Breast epithelium (tissue), 4 donors: ENCODE measurements around the gene NPSR1. TPM values are rescaled to one million over a fixed set of nuclear protein-coding genes. Genes with fewer than 3 reads are reported as not detected.

Experiments used
- DNase-seq, 2 donors: peaks; one replicate each; pipeline ENCODE4 v3.0.0-alpha.2; 2019; ENCODE audit warnings: low spot score in 2 of 2
- H3K27ac ChIP-seq, 2 donors: fragments of 200-600 bp; sonication (generic) in 1 of 2; one replicate each; pipeline ENCODE4 v1.5.1; 2016 to 2019; ENCODE audit warnings: mild to moderate bottlenecking in 1 of 2
- H3K27me3 ChIP-seq, 2 donors: fragments of 200-600 bp; sonication (generic) in 1 of 2; one replicate each; pipeline versions ENCODE4 v1.5.1 to v1.6.0; 2017 to 2019; ENCODE audit warnings: control low read depth in 1 of 2, mild to moderate bottlenecking in 1 of 2
- H3K36me3 ChIP-seq: fragments of 200-600 bp; one replicate; pipeline ENCODE4 v1.5.1; 2019
- H3K4me1 ChIP-seq, 2 donors: fragments of 200-600 bp; sonication (generic); one replicate each; pipeline ENCODE4 v1.5.1; 2016 to 2019; ENCODE audit warnings: control low read depth in 1 of 2
- H3K4me3 ChIP-seq, 3 donors: fragments of 200-600 bp; sonication (generic); 1 replicate in 2 of 3; 2 replicates in 1 of 3; pipeline ENCODE4 v1.5.1; 2016 to 2019; ENCODE audit warnings: mild to moderate bottlenecking in 3 of 3, moderate library complexity in 2 of 3
- H3K9me3 ChIP-seq, 2 donors: fragments of 200-600 bp; sonication (generic) in 1 of 2; one replicate each; pipeline ENCODE4 v1.5.1; 2016 to 2019; ENCODE audit warnings: control low read depth in 1 of 2
- CTCF ChIP-seq, 3 donors: fragments of 450-650 bp; IDR thresholded peaks; one replicate each; pipeline ENCODE4 v1.5.1; 2016 to 2017; ENCODE audit warnings: antibody characterized with exemption in 3 of 3, mild to moderate bottlenecking in 3 of 3, moderate library complexity in 3 of 3
- POLR2A ChIP-seq: fragments of 450-650 bp; IDR thresholded peaks from one replicate; pipeline ENCODE4 v1.6.1; 2016; ENCODE audit warnings: antibody characterized with exemption, mild to moderate bottlenecking, moderate library complexity
- POLR2AphosphoS5 ChIP-seq, 3 donors: sonication (generic); formaldehyde crosslinking; IDR thresholded peaks; one replicate each; pipeline ENCODE4 v1.6.1; 2017; ENCODE audit warnings: antibody characterized with exemption in 3 of 3
- intact Hi-C: fragments of 100-400 bp; cut with DNase I; formaldehyde crosslinking; loops from one replicate; pipeline ENCODE4 v1.15.1; 2023; ENCODE audit warnings: low total_unique reads
- total RNA-seq, 3 donors: library from RNA; depleted of rRNA; stranded (reverse); fragments of >200 nt; gene quantifications; one replicate each; pipeline ENCODE4 v1.1.0, GENCODE V29; 2016

NPSR1 gene
- total RNA-seq, 3 donors from 2014 or later = not detected

GRCh38 chr7:34837316-34837715 is 179.3 kb downstream of the NPSR1 start:
- Histone ChIP-seq H3K9me3 (no peaks in the 10 kb centered on the region), H3K4me3 (no peak overlapping the region), H3K27me3 (no peaks in the 10 kb centered on the region), H3K27ac (no peak overlapping the region), H3K36me3 (no peaks in the 10 kb centered on the region), H3K4me1 (no peaks in the 10 kb centered on the region)
- no peak for TF ChIP-seq CTCF (IDR thresholded peaks at IDR 0.05)
- TF ChIP-seq POLR2A = no peak
- TF ChIP-seq POLR2AphosphoS5 (IDR thresholded peaks at IDR 0.05) = no peak
- intact Hi-C loops = no loop called here
- no peak for DNase-seq

GRCh38 chr7:34837801-34838201 is 179.8 kb downstream of the NPSR1 start:
- Histone ChIP-seq H3K9me3 (no peaks in the 10 kb centered on the region), H3K27ac (no peak overlapping the region), H3K4me3 (no peak overlapping the region), H3K4me1 (no peaks in the 10 kb centered on the region), H3K36me3 (no peaks in the 10 kb centered on the region), H3K27me3 (no peaks in the 10 kb centered on the region)
- intact Hi-C loops = no loop called here
- TF ChIP-seq POLR2AphosphoS5 (IDR thresholded peaks at IDR 0.05) = no peak
- TF ChIP-seq POLR2A = no peak
- TF ChIP-seq CTCF (IDR thresholded peaks at IDR 0.05) = no peak
- DNase-seq = no peak

- no peaks in the 10 kb centered on the region for H3K9me3 ChIP-seq
- no peaks in the 10 kb centered on the region for H3K4me1 ChIP-seq
- H3K27me3 ChIP-seq = no peaks in the 10 kb centered on the region
- H3K4me3 ChIP-seq = no peak overlapping the region
- TF ChIP-seq POLR2AphosphoS5 (IDR thresholded peaks at IDR 0.05) (no peak), CTCF (IDR thresholded peaks at IDR 0.05) (no peak), POLR2A (no peak)
- intact Hi-C loops = no loop called here
- no peaks in the 10 kb centered on the region for H3K36me3 ChIP-seq
- H3K27ac ChIP-seq = no peak overlapping the region
- DNase-seq = no peak
Measured at GRCh38 chr7:34838329-34838728, 180.3 kb downstream of the NPSR1 start.

- no peaks in the 10 kb centered on the region for H3K4me1 ChIP-seq
- DNase-seq = no peak
- no peak for TF ChIP-seq POLR2AphosphoS5 (IDR thresholded peaks at IDR 0.05)
- intact Hi-C loops = no loop called here
- H3K9me3 ChIP-seq = no peaks in the 10 kb centered on the region
- H3K27me3 ChIP-seq = no peaks in the 10 kb centered on the region
- H3K36me3 ChIP-seq = no peaks in the 10 kb centered on the region
- H3K4me3 ChIP-seq = no peak overlapping the region
- no peak overlapping the region for H3K27ac ChIP-seq
Measured at GRCh38 chr7:34839645-34840044, 181.6 kb downstream of the NPSR1 start.

- no peaks in the 10 kb centered on the region for H3K4me1 ChIP-seq
- intact Hi-C loops = no loop called here
- no peaks in the 10 kb centered on the region for H3K36me3 ChIP-seq
- H3K9me3 ChIP-seq = no peaks in the 10 kb centered on the region
- TF ChIP-seq POLR2A (no peak), POLR2AphosphoS5 (IDR thresholded peaks at IDR 0.05) (no peak), CTCF (IDR thresholded peaks at IDR 0.05) (no peak)
- no peak for DNase-seq
- H3K27me3 ChIP-seq = no peaks in the 10 kb centered on the region
- no peak overlapping the region for H3K27ac ChIP-seq
- H3K4me3 ChIP-seq = no peak overlapping the region
Measured at GRCh38 chr7:34840176-34840785, 182.3 kb downstream of the NPSR1 start.

- TF ChIP-seq POLR2A (no peak), POLR2AphosphoS5 (IDR thresholded peaks at IDR 0.05) (no peak), CTCF (IDR thresholded peaks at IDR 0.05) (no peak)
- Histone ChIP-seq H3K9me3 (no peaks in the 10 kb centered on the region), H3K36me3 (no peaks in the 10 kb centered on the region), H3K4me1 (no peaks in the 10 kb centered on the region), H3K27me3 (no peaks in the 10 kb centered on the region), H3K4me3 (no peak overlapping the region), H3K27ac (no peak overlapping the region)
- intact Hi-C loops = no loop called here
- no peak for DNase-seq
Measured at GRCh38 chr7:34841326-34841725, 183.3 kb downstream of the NPSR1 start.
